ENCODE measurements around the gene RAB11B.

GRCh38 chr19:8397746-8398310 is 7.7 kb downstream of the RAB11B start:
- TF ChIP-seq CTCF (IDR thresholded peaks at IDR 0.05 in 2 of 3, conservative IDR thresholded peaks at IDR 0.05 in 1 of 3; ENCODE audit: control insufficient read depth in 2 of 3, extremely low read depth in 1 of 3, insufficient read depth in 1 of 3, low read depth in 3 of 3, low read length in 3 of 3) (no peak), EGR1 (IDR thresholded peaks at IDR 0.05; ENCODE audit: borderline replicate concordance in 1 of 2, low read depth in 2 of 2, low read length in 2 of 2) (no peak), HDAC2 (IDR thresholded peaks at IDR 0.05) (no peak), BCL3 (IDR thresholded peaks at IDR 0.05; ENCODE audit: borderline replicate concordance, insufficient read depth, low read depth, low read length, poor library complexity, severe bottlenecking) (no peak), POLR2AphosphoS5 (IDR thresholded peaks at IDR 0.05; ENCODE audit: low read length) (no peak), MAX (IDR thresholded peaks at IDR 0.05; ENCODE audit: low read depth, low read length) (no peak), RCOR1 (conservative IDR thresholded peaks at IDR 0.05; ENCODE audit: low read depth, low read length) (no peak), SPI1 (IDR thresholded peaks at IDR 0.05; ENCODE audit: borderline replicate concordance, insufficient read depth, low read depth, low read length) (no peak), MYC (IDR thresholded peaks at IDR 0.05; ENCODE audit: insufficient read depth, insufficient read length, insufficient replicate concordance, low read length, severe bottlenecking) (no peak), POLR2AphosphoS2 (IDR thresholded peaks at IDR 0.05; ENCODE audit: low read depth, low read length) (no peak), NFYA (IDR thresholded peaks at IDR 0.05; ENCODE audit: borderline replicate concordance, low read depth, low read length) (no peak), ZNF687 (IDR thresholded peaks at IDR 0.05) (no peak), JUND (IDR thresholded peaks at IDR 0.05; ENCODE audit: low read depth, low read length) (no peak)
